Breast epithelium (tissue), 4 donors: Measurements from ENCODE around the gene M1AP. TPM values are rescaled to one million over a fixed set of nuclear protein-coding genes. Genes with fewer than 3 reads are reported as not detected.

Experiments
- DNase-seq, 2 donors: peaks; one replicate each; pipeline ENCODE4 v3.0.0-alpha.2; 2019; ENCODE audit warnings: low spot score in 2 of 2
- H3K27ac ChIP-seq, 2 donors: fragments of 200-600 bp; sonication (generic) in 1 of 2; one replicate each; pipeline ENCODE4 v1.5.1; 2016 to 2019; ENCODE audit warnings: mild to moderate bottlenecking in 1 of 2
- H3K27me3 ChIP-seq, 2 donors: fragments of 200-600 bp; sonication (generic) in 1 of 2; one replicate each; pipeline versions ENCODE4 v1.5.1 to v1.6.0; 2017 to 2019; ENCODE audit warnings: control low read depth in 1 of 2, mild to moderate bottlenecking in 1 of 2
- H3K36me3 ChIP-seq: fragments of 200-600 bp; one replicate; pipeline ENCODE4 v1.5.1; 2019
- H3K4me1 ChIP-seq, 2 donors: fragments of 200-600 bp; sonication (generic); one replicate each; pipeline ENCODE4 v1.5.1; 2016 to 2019; ENCODE audit warnings: control low read depth in 1 of 2
- H3K4me3 ChIP-seq, 3 donors: fragments of 200-600 bp; sonication (generic); 1 replicate in 2 of 3; 2 replicates in 1 of 3; pipeline ENCODE4 v1.5.1; 2016 to 2019; ENCODE audit warnings: mild to moderate bottlenecking in 3 of 3, moderate library complexity in 2 of 3
- H3K9me3 ChIP-seq, 2 donors: fragments of 200-600 bp; sonication (generic) in 1 of 2; one replicate each; pipeline ENCODE4 v1.5.1; 2016 to 2019; ENCODE audit warnings: control low read depth in 1 of 2
- POLR2A ChIP-seq: fragments of 450-650 bp; IDR thresholded peaks from one replicate; pipeline ENCODE4 v1.6.1; 2016; ENCODE audit warnings: antibody characterized with exemption, mild to moderate bottlenecking, moderate library complexity
- POLR2AphosphoS5 ChIP-seq, 3 donors: sonication (generic); formaldehyde crosslinking; IDR thresholded peaks; one replicate each; pipeline ENCODE4 v1.6.1; 2017; ENCODE audit warnings: antibody characterized with exemption in 3 of 3
- intact Hi-C: fragments of 100-400 bp; cut with DNase I; formaldehyde crosslinking; loops from one replicate; pipeline ENCODE4 v1.15.1; 2023; ENCODE audit warnings: low total_unique reads
- total RNA-seq, 3 donors: library from RNA; depleted of rRNA; stranded (reverse); fragments of >200 nt; gene quantifications; one replicate each; pipeline ENCODE4 v1.1.0, GENCODE V29; 2016
- TF ChIP-seq, protein P1 (sequence below), 3 donors: fragments of 450-650 bp; IDR thresholded peaks; one replicate each; pipeline ENCODE4 v1.5.1; 2016 to 2017; ENCODE audit warnings: antibody characterized with exemption in 3 of 3, mild to moderate bottlenecking in 3 of 3, moderate library complexity in 3 of 3

The M1AP gene
- total RNA-seq, 3 donors from 2014 or later = 0.29 to 3.4 (median 0.66) TPM

DNA sequence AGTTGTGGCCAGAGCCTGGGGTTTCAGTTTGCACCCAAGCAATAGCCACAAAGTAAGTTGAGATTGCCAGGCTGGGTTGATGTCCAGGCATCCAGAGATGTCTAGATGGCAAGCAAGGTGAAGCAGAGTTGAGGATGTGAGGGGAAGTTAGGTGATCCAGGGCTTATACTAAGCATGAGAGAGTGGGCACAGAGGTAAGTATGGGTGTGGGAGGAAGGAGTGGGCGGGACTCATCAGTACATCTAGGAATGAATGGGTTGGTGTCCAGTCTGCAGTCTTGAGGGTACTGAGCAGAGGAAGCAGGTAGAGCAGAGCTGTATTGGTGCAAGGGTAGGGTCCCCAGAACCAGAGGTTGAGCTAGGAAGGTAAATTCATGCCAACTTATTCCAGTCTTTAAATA lies 7.4 kb upstream of the M1AP start:
- H3K9me3 ChIP-seq = no peaks in the 10 kb centered on the region
- TF ChIP-seq POLR2A (no peak), POLR2AphosphoS5 (IDR thresholded peaks at IDR 0.05) (no peak)
- TF ChIP-seq, protein P1, sequence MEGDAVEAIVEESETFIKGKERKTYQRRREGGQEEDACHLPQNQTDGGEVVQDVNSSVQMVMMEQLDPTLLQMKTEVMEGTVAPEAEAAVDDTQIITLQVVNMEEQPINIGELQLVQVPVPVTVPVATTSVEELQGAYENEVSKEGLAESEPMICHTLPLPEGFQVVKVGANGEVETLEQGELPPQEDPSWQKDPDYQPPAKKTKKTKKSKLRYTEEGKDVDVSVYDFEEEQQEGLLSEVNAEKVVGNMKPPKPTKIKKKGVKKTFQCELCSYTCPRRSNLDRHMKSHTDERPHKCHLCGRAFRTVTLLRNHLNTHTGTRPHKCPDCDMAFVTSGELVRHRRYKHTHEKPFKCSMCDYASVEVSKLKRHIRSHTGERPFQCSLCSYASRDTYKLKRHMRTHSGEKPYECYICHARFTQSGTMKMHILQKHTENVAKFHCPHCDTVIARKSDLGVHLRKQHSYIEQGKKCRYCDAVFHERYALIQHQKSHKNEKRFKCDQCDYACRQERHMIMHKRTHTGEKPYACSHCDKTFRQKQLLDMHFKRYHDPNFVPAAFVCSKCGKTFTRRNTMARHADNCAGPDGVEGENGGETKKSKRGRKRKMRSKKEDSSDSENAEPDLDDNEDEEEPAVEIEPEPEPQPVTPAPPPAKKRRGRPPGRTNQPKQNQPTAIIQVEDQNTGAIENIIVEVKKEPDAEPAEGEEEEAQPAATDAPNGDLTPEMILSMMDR (IDR thresholded peaks at IDR 0.05) = no peak
- no peaks in the 10 kb centered on the region for H3K36me3 ChIP-seq
- DNase-seq = no peak
- H3K27me3 ChIP-seq = no peaks in the 10 kb centered on the region
- no peak overlapping the region for H3K4me3 ChIP-seq
- no peak overlapping the region for H3K27ac ChIP-seq
- intact Hi-C loops = no loop called here
- no peaks in the 10 kb centered on the region for H3K4me1 ChIP-seq

DNA sequence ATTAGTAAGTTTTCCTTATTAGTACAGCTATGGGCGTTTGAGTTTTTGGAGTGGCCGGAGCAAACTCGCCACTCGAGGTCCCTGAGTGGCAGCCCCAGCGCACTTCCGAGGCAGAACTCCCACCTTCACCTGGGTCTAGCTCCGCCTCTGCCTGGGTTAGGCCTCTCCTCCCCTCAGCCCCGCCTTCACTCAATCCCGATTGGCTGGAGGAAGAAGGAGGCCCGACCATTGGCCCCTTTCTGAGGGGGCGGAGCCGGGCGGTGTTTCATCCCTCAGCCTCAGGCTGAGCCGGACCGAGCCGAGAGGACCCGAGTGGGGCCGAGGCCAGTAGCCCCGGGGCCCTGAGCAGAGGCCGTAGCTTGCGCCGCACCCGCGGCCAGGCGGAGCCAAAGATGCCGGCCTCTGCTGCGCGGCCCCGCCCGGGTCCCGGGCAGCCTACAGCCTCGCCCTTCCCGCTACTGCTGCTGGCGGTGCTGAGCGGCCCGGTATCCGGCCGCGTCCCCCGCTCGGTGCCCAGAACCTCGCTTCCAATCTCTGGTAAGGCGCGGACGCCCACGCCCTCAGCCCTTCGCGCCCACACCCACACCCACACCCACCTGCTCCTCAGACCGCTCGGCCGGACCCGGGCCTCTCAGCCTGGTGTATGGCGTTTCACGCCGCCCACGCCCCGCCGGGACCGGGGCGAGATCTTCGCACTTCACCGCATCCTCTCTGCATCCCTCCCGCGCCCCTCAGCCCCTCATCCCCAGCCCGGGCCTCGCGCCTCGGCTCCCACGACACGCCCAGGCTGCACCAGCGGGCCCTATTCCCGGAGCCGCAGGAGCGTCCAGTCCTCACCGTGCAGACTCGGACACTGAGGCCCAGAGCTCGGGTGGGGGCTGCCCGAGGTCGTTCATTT lies 6.1 kb upstream of the M1AP start, which contains the start of gene SEMA4F:
TSS of gene SEMA4F (plus strand) at position 263 of the 898 bp plus-strand sequence. CDS start at position 393, 130 bp downstream.
- Histone ChIP-seq H3K9me3 (no peaks in the 10 kb centered on the region), H3K4me3 (peak within 1 kb of the TSS; percentile 64 to 90 (median 69)), H3K27ac (peak within 1 kb of the TSS; percentile 45 to 54), H3K27me3 (no peaks in the 10 kb centered on the region), H3K4me1 (no peaks in the 10 kb centered on the region), H3K36me3 (no peaks in the 10 kb centered on the region)
- peak; percentile 94 to 96 for DNase-seq
- TF ChIP-seq, protein P1 (IDR thresholded peaks at IDR 0.05) = no peak
- TF ChIP-seq POLR2AphosphoS5 (IDR thresholded peaks at IDR 0.05) = no peak
- TF ChIP-seq POLR2A = no peak
- intact Hi-C loops = no loop called here

DNA sequence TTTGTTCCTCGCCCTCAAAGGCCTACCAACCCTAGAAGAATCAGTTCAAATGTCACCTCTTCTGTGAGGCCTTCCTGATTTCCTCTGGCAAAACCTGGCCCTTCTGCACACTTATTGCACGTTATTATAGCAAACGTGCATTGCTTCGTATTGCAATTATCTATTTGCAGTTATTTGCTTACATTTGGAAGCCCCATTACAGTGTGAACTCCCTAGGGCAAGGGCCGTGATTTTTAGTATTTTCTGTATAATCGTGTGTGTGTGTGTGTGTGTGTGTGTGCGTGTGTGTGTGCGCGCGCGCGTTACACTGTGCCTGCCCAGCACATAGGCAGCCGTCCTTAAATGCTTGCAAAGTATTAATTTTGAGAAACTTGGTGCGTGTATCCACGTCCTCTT lies 5.5 kb upstream of the M1AP start:
- TF ChIP-seq POLR2A (no peak), POLR2AphosphoS5 (IDR thresholded peaks at IDR 0.05) (no peak)
- TF ChIP-seq, protein P1 (IDR thresholded peaks at IDR 0.05) = no peak

DNA sequence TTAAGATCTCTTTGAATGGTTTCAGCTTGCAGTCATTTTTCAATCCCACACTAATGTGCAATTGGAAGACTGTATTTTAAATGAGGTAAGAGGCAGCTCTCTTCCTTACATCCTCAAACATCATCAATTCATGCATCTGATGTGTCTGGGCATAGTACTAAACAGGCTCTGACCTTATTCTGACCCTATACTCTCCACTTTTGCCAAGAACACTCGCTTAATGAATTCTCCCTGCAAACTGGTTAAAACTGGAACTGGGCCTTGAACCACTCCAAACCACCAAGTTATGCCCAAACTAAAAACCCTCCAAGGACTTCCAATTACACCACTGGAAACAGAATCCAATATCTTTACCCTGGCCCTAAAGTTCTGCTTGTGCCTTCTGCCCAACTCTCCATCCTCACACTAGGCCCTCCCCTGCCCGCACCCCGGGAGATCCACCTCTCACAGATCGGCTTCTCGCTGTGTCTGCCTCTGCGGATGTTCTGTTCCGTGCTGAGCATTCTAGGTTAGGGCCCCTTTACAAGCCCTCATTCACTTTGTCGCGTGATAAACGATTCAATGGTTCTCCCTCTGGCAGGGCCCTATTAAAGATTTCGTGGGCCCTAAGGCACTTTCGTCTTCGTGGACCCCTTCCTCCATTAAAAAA lies 1.2 kb downstream of the M1AP start:
- Histone ChIP-seq H3K27me3 (peaks cover 0 to 13% of the 10 kb centered on the region in 2 donors), H3K27ac (no peak overlapping the region), H3K4me3 (no peak overlapping the region), H3K4me1 (no peaks in the 10 kb centered on the region), H3K9me3 (no peaks in the 10 kb centered on the region), H3K36me3 (no peaks in the 10 kb centered on the region)
- TF ChIP-seq POLR2A = no peak
- TF ChIP-seq, protein P1 (IDR thresholded peaks at IDR 0.05) = no peak
- TF ChIP-seq POLR2AphosphoS5 (IDR thresholded peaks at IDR 0.05) = no peak
- intact Hi-C loops = no loop called here
- DNase-seq = no peak

More for the DNA sequence above, 5.5 kb upstream of the M1AP start:
- DNase-seq = no peak
- no peak overlapping the region for H3K27ac ChIP-seq
- no peaks in the 10 kb centered on the region for H3K36me3 ChIP-seq
- intact Hi-C loops = no loop called here
- H3K9me3 ChIP-seq = no peaks in the 10 kb centered on the region
- H3K4me3 ChIP-seq = peak overlapping the region; percentile 64 to 90 (median 69)
- H3K4me1 ChIP-seq = no peaks in the 10 kb centered on the region
- H3K27me3 ChIP-seq = peaks cover 0 to 3% of the 10 kb centered on the region in 2 donors

DNA sequence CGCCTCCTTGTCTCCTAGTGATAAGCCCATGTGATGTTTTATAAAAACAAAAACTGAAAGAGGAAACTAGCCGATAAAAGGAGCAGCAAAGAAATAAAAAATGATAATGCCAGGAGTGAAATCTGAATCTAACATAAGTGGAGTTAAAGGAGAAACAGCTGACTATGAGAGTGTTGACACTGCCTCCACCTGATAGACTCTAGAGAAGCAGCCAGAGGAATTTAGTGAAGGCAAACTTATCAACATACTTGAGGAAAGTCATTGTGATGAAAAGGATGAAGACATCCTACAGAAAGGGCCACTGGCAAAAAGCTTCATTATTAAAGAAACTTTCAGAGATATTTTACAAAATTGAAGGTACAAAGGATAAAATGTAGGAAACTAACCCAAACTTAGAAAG lies 1.9 kb downstream of the M1AP start:
- no peak for DNase-seq
- H3K4me1 ChIP-seq = no peaks in the 10 kb centered on the region
- H3K27ac ChIP-seq = no peak overlapping the region
- no peaks in the 10 kb centered on the region for H3K9me3 ChIP-seq
- TF ChIP-seq POLR2AphosphoS5 (IDR thresholded peaks at IDR 0.05) (no peak), POLR2A (no peak)
- TF ChIP-seq, protein P1 (IDR thresholded peaks at IDR 0.05) = no peak
- H3K27me3 ChIP-seq = peaks cover 0 to 13% of the 10 kb centered on the region in 2 donors
- intact Hi-C loops = no loop called here
- H3K4me3 ChIP-seq = no peak overlapping the region
- no peaks in the 10 kb centered on the region for H3K36me3 ChIP-seq
